Astrocyte of the cerebellum (primary cell): Measurements from ENCODE around the gene KIFC3.

ENCODE experiments used
- DNase-seq: peaks from one replicate; pipeline ENCODE4 v3.0.0-alpha.2; 2011; ENCODE audit warnings: low read depth
- H3K4me3 ChIP-seq: 2 replicates; pipeline ENCODE4 v1.5.1; 2011; ENCODE audit warnings: mild to moderate bottlenecking, low read depth, low read length, moderate library complexity
- CTCF ChIP-seq: IDR thresholded peaks from 2 replicates; pipeline ENCODE4 v1.5.1; 2012; ENCODE audit warnings: low read length, low read depth, moderate library complexity, mild to moderate bottlenecking; ENCODE audit errors: missing control alignments
- in situ Hi-C: cut with HindIII; loops from 2 replicates; pipeline ENCODE4 v1.10.0; 2017; ENCODE audit warnings: low sequenced_read_pairs

Gene KIFC3

GRCh38 chr16:57745768-57746167, 56.5 kb downstream of the KIFC3 start:
- H3K4me3 ChIP-seq = no peak overlapping the region
- TF ChIP-seq CTCF = no peak
- in situ Hi-C loops = no loop called here
- no peak for DNase-seq

GRCh38 chr16:57744642-57744903, 57.7 kb downstream of the KIFC3 start:
- H3K4me3 ChIP-seq = no peak overlapping the region
- in situ Hi-C loops = no loop called here
- TF ChIP-seq CTCF = no peak
- DNase-seq = no peak

- no peak for TF ChIP-seq CTCF
- in situ Hi-C loops = no loop called here
- DNase-seq = no peak
- no peak overlapping the region for H3K4me3 ChIP-seq
Observed at GRCh38 chr16:57743886-57744641, 58.2 kb downstream of the KIFC3 start.

- no peak overlapping the region for H3K4me3 ChIP-seq
- no peak for DNase-seq
- in situ Hi-C loops = no loop called here
- no peak for TF ChIP-seq CTCF
Observed at GRCh38 chr16:57743458-57743857, 58.8 kb downstream of the KIFC3 start.

GRCh38 chr16:57742543-57742942, 59.7 kb downstream of the KIFC3 start:
- TF ChIP-seq CTCF = no peak
- no peak for DNase-seq
- no peak overlapping the region for H3K4me3 ChIP-seq
- in situ Hi-C loops = no loop called here

GRCh38 chr16:57741660-57742191, 60.6 kb downstream of the KIFC3 start:
- no peak overlapping the region for H3K4me3 ChIP-seq
- no peak for DNase-seq
- TF ChIP-seq CTCF = no peak
- in situ Hi-C loops = no loop called here
